Loucy (cell line): ENCODE results near the gene SECISBP2.

Source experiments
- H2AFZ ChIP-seq: fragments of 200-600 bp; sonication (generic); 2 replicates; pipeline ENCODE4 v1.6.0; 2016; ENCODE audit warnings: antibody characterized with exemption, mild to moderate bottlenecking, low read length, moderate library complexity
- H3F3A ChIP-seq: fragments of 200-600 bp; 2 replicates; pipeline ENCODE4 v1.6.0; 2016; ENCODE audit warnings: antibody characterized with exemption, low read depth, mild to moderate bottlenecking
- H3K27me3 ChIP-seq: fragments of 200-600 bp; sonication (generic); 2 replicates; pipeline ENCODE4 v1.6.1; 2014; ENCODE audit warnings: low read length, mild to moderate bottlenecking; ENCODE audit not compliant: insufficient read depth, poor library complexity, severe bottlenecking
- H3K36me3 ChIP-seq: fragments of 200-600 bp; sonication (generic); 2 replicates; pipeline ENCODE4 v1.6.1; 2016; ENCODE audit warnings: low read length; ENCODE audit not compliant: insufficient read depth
- H3K4me1 ChIP-seq: fragments of 200-600 bp; sonication (generic); 2 replicates; pipeline ENCODE4 v1.5.1; 2014; ENCODE audit warnings: low read length, mild to moderate bottlenecking; ENCODE audit not compliant: insufficient read depth, poor library complexity, severe bottlenecking
- H3K4me2 ChIP-seq: fragments of 200-600 bp; sonication (generic); 2 replicates; pipeline ENCODE4 v1.6.0; 2014; ENCODE audit warnings: antibody characterized with exemption, low read length, low read depth, mild to moderate bottlenecking; ENCODE audit not compliant: poor library complexity, severe bottlenecking
- H3K4me3 ChIP-seq: fragments of 200-600 bp; sonication (generic); 2 replicates; pipeline ENCODE4 v1.5.1; 2014; ENCODE audit warnings: low read length, mild to moderate bottlenecking, mixed read lengths; ENCODE audit not compliant: poor library complexity, severe bottlenecking
- H3K79me2 ChIP-seq: fragments of 200-600 bp; sonication (generic); 2 replicates; pipeline ENCODE4 v1.6.1; 2014; ENCODE audit warnings: low read length; ENCODE audit not compliant: insufficient read depth
- H3K9ac ChIP-seq: fragments of 200-600 bp; sonication (generic); 2 replicates; pipeline ENCODE4 v1.6.0; 2014; ENCODE audit warnings: mild to moderate bottlenecking, low read depth, low read length, moderate library complexity; ENCODE audit not compliant: poor library complexity, severe bottlenecking
- H3K9me2 ChIP-seq: fragments of 200-600 bp; sonication (generic); replicated peaks from 2 replicates; pipeline ENCODE4 v1.6.1; 2016; ENCODE audit warnings: low read depth, low read length, mixed read lengths
- H3K9me3 ChIP-seq: fragments of 200-600 bp; sonication (generic); 2 replicates; pipeline ENCODE4 v1.6.1; 2014; ENCODE audit warnings: mild to moderate bottlenecking, antibody characterized with exemption, low read length, low read depth; ENCODE audit not compliant: insufficient read depth
- H4K20me1 ChIP-seq: fragments of 200-600 bp; sonication (generic); 2 replicates; pipeline ENCODE4 v1.6.0; 2014; ENCODE audit warnings: antibody characterized with exemption, low read length, mild to moderate bottlenecking; ENCODE audit not compliant: insufficient read depth, poor library complexity, severe bottlenecking
- CTCF ChIP-seq: fragments of 200-600 bp; sonication (generic); conservative IDR thresholded peaks from 2 replicates; pipeline ENCODE4 v1.5.1; 2014; ENCODE audit warnings: mild to moderate bottlenecking, antibody characterized with exemption, low read length
- EZH2phosphoT487 ChIP-seq: fragments of 200-600 bp; IDR thresholded peaks from 2 replicates; pipeline ENCODE4 v1.6.1; 2018; ENCODE audit warnings: antibody characterized with exemption, mild to moderate bottlenecking, moderate library complexity, borderline replicate concordance

SECISBP2 gene

GRCh38 chr9:89356782-89357181 is 38.5 kb downstream of the SECISBP2 start:
- Histone ChIP-seq H4K20me1 (no peaks in the 10 kb centered on the region), H3K79me2 (no peaks in the 10 kb centered on the region), H3K9me2 (no peaks in the 10 kb centered on the region), H3K4me2 (no peak overlapping the region), H3K27me3 (no peaks in the 10 kb centered on the region), H3K9ac (no peak overlapping the region), H3K9me3 (no peaks in the 10 kb centered on the region), H3K36me3 (peaks cover 93% of the 10 kb centered on the region; the same call in 1 of the 2 replicates), H3F3A (no peaks in the 10 kb centered on the region), H2AFZ (no peak overlapping the region), H3K4me3 (no peak overlapping the region), H3K4me1 (peaks cover 11% of the 10 kb centered on the region)
- TF ChIP-seq CTCF (no peak), EZH2phosphoT487 (no peak)

GRCh38 chr9:89357331-89358197 is 39.3 kb downstream of the SECISBP2 start:
- no peak overlapping the region for H3K4me3 ChIP-seq
- H4K20me1 ChIP-seq = no peaks in the 10 kb centered on the region
- no peak overlapping the region for H3K9ac ChIP-seq
- no peaks in the 10 kb centered on the region for H3F3A ChIP-seq
- H3K36me3 ChIP-seq = peaks cover 94% of the 10 kb centered on the region; the same call in 1 of the 2 replicates
- no peak overlapping the region for H2AFZ ChIP-seq
- H3K9me2 ChIP-seq = no peaks in the 10 kb centered on the region
- peaks cover 11% of the 10 kb centered on the region for H3K4me1 ChIP-seq
- no peaks in the 10 kb centered on the region for H3K9me3 ChIP-seq
- no peaks in the 10 kb centered on the region for H3K79me2 ChIP-seq
- H3K4me2 ChIP-seq = no peak overlapping the region
- H3K27me3 ChIP-seq = no peaks in the 10 kb centered on the region
- TF ChIP-seq CTCF (no peak), EZH2phosphoT487 (no peak)

GRCh38 chr9:89358376-89358916 is 40.1 kb downstream of the SECISBP2 start:
- Histone ChIP-seq H3K36me3 (peaks cover 88% of the 10 kb centered on the region; the same call in 1 of the 2 replicates), H3K4me1 (peaks cover 11% of the 10 kb centered on the region), H3K9ac (no peak overlapping the region), H3K9me3 (no peaks in the 10 kb centered on the region), H3K79me2 (no peaks in the 10 kb centered on the region), H3F3A (no peaks in the 10 kb centered on the region), H3K9me2 (no peaks in the 10 kb centered on the region), H4K20me1 (no peaks in the 10 kb centered on the region), H3K4me2 (no peak overlapping the region), H2AFZ (no peak overlapping the region), H3K4me3 (no peak overlapping the region), H3K27me3 (no peaks in the 10 kb centered on the region)
- TF ChIP-seq EZH2phosphoT487 (no peak), CTCF (no peak)
